Activated naive CD8-positive, alpha-beta T cell treated with anti-CD3 and anti-CD28 coated beads, Interleukin-2, amount 50 U/mL, for 24 hours (primary cell): ENCODE measurements around the gene ZDHHC7.

ENCODE experiments used
- ATAC-seq: fragments of 150-1000 bp; cut with Tn5 transposase; one replicate; pipeline ENCODE4 v1.10.0; 2021
- DNase-seq: peaks from one replicate; pipeline ENCODE4 v3.0.0; 2021
- H3K27ac Mint-ChIP-seq: one replicate; pipeline ENCODE4 v1.8.0; 2021; ENCODE audit warnings: mild to moderate bottlenecking, mixed read lengths
- H3K27me3 Mint-ChIP-seq: one replicate; pipeline ENCODE4 v1.8.0; 2021; ENCODE audit warnings: mixed read lengths
- H3K36me3 Mint-ChIP-seq: one replicate; pipeline ENCODE4 v1.8.0; 2021; ENCODE audit warnings: low read depth, mixed read lengths
- H3K4me1 Mint-ChIP-seq: one replicate; pipeline ENCODE4 v1.8.0; 2021; ENCODE audit warnings: mixed read lengths
- H3K4me3 Mint-ChIP-seq: one replicate; pipeline ENCODE4 v1.8.0; 2021; ENCODE audit warnings: mild to moderate bottlenecking, moderate library complexity, mixed read lengths
- H3K9me3 Mint-ChIP-seq: one replicate; pipeline ENCODE4 v1.8.0; 2021; ENCODE audit warnings: mixed read lengths

The ZDHHC7 gene

DNA sequence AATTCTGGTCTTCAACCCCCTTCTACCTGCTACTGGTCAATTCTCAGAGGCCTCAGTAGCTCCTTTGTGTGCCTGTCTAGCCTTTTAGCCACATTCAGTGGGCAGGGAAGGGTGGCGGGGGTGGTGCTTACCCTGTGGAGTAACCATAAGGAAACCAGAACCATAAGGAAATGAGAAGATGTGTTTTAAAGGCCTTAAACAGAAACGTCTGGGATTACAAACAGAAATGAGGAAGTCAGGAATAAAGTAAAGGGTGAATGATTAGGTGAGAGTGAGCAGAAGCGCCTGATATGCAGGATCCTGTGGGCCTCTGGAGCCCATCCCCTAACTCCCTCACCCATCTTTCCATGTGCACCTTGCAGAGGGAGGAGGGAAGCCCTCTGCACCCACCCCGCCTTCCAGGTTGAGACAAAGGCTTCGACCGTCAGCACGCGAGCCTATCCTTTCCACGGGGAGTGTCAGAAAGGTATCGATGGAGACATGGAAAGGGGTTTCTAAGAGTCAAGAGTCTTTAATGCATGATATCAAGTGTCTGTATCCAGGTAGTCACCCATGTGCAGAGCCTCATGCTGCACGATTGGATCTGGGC, 36.6 kb upstream of the ZDHHC7 start:
- no peak for DNase-seq
- Mint-ChIP-seq H3K4me1 (peaks cover 27% of the 10 kb centered on the region), H3K9me3 (no peaks in the 10 kb centered on the region), H3K4me3 (no peak overlapping the region), H3K36me3 (peaks cover 2% of the 10 kb centered on the region), H3K27ac (no peak overlapping the region), H3K27me3 (no peaks in the 10 kb centered on the region)
- ATAC-seq, result no peak

DNA sequence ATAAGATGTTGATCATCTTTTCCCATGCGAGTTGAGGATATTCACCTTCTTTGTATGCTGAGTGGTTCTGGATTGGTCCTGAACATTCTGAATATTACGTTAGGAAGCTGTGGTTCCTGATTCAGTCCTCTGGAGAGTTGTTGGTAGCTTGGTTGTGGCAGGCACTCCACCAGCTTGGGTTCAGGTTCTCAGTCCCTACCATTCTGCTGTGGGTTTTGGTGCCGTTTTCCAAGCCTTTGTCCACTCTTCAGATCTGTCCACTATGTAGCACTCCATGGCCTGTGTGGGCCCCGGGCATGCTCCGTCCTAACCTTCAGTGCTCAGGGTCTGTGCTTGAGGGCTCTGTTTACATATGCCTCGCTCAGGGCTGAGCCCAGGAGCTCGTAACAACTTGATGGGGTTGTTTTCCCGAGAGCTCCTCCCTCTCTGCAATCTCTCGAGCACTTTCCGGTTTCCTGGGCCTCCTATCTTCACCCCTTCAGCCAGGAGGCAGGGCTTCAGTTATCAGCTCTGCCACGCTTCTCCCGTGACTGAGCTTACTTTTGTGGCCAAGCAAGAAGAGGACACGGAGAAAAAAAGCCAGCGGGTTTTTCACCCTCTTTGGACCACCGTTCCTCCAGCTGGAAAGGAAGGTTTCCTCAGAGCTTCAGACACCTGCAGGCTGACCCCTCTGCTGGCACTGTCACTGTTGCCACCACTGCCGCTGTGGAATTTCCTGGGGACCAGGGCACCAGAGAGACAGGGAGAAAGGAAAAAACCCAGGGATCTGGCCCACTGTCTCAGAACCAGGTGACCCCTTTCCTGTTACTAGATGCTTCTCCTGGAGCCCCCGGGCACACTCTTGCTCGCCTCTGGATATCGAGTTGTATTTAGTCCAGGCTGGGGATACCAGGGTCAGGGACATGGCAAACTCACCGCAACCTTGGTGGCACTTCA, 35.9 kb upstream of the ZDHHC7 start:
- peak overlapping the region; percentile 40 for H3K4me3 Mint-ChIP-seq
- H3K36me3 Mint-ChIP-seq, result no peaks in the 10 kb centered on the region
- H3K27me3 Mint-ChIP-seq, result no peaks in the 10 kb centered on the region
- H3K4me1 Mint-ChIP-seq, result peaks cover 27% of the 10 kb centered on the region
- ATAC-seq, result no peak
- H3K9me3 Mint-ChIP-seq, result no peaks in the 10 kb centered on the region
- no peak for DNase-seq
- H3K27ac Mint-ChIP-seq, result no peak overlapping the region

DNA sequence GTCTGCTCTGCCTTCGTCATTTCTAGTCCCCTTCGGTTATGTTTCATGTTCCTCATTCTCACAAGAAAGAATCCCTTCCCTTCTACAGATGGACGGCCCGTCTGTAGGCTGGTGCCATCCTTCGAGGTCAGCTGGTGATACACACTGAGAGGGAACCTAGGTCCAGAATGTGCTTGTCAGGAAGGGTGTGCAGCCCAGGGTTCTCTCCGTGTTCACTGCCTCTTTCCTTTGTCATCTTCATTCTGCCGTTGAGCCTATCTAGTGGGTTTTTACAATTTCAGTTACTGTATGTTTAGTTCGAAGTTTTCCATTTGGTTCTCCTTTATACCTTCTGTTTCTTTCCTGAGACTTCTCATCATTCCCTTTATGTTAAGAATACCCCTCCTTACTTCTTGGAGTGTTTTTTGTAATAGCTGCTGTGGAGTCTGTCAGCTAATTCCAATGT, 35.2 kb upstream of the ZDHHC7 start:
- Mint-ChIP-seq H3K9me3 (no peaks in the 10 kb centered on the region), H3K4me3 (no peak overlapping the region), H3K4me1 (peaks cover 27% of the 10 kb centered on the region), H3K27ac (no peak overlapping the region), H3K36me3 (no peaks in the 10 kb centered on the region), H3K27me3 (no peaks in the 10 kb centered on the region)
- ATAC-seq, result no peak
- DNase-seq, result no peak

DNA sequence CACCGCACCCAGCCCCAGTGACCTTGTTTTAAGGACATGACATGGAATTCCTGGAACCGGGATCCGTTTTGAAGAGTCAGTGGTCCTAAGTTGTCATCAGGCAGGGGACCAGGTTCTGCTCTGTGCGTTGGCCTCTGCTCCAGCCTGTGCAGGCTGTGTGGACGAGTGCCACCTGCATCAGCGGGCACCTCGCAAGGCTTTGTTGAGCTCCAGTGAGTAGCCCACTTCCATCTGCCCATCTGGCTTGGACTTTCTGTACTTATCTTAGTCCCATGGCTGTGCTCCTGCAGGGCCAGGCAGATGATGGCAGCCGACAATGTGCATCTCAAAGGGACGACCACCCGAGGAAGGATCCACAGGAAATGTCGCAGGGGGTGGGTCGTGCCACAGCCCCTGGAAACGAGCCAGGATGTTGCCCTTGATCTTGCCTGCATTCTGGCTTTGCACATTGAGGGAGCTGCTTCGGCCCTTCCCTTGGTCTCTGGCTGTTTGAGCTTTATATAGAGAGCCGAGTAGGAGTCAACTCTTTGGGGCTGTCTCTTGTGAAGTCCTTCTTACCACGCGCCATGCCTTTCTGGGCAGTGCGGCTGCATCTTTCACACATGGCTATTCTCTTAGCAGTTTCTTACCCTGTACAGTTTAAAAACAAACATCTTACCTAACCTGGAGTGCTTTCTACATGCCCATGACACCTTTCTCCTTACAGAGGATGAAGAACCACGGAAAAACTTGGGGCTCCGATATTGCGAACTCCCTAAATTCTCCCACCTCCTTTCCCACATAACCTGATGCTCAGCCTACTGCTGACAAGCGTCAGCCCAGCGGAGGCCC, 34.5 kb upstream of the ZDHHC7 start:
- ATAC-seq (no peak), DNase-seq (no peak)
- Mint-ChIP-seq H3K27ac (no peak overlapping the region), H3K36me3 (no peaks in the 10 kb centered on the region), H3K9me3 (no peaks in the 10 kb centered on the region), H3K4me1 (peaks cover 27% of the 10 kb centered on the region), H3K4me3 (no peak overlapping the region), H3K27me3 (no peaks in the 10 kb centered on the region)

DNA sequence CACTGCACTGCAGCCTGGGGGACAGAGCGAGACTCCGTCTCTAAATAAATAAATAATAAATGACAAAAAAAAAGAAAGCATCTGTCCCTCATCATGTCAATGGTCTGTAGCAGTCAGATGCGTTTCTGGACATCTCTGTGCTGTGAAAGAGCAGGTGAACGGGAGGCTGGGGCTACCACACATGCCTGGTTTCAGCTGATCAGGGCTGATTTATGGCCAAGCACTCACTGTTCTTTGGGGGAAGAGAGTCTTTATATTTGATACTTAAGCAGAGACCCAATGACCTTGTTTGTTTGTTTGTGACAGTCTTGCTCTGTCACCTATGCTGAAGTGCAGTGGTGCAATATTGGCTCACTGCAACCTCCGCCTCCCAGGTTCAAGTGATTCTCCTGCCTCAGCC, 33.7 kb upstream of the ZDHHC7 start:
- H3K36me3 Mint-ChIP-seq, result no peaks in the 10 kb centered on the region
- H3K4me3 Mint-ChIP-seq, result no peak overlapping the region
- ATAC-seq, result no peak
- H3K9me3 Mint-ChIP-seq, result no peaks in the 10 kb centered on the region
- H3K27me3 Mint-ChIP-seq, result no peaks in the 10 kb centered on the region
- no peak for DNase-seq
- no peak overlapping the region for H3K27ac Mint-ChIP-seq
- H3K4me1 Mint-ChIP-seq, result peaks cover 23% of the 10 kb centered on the region

DNA sequence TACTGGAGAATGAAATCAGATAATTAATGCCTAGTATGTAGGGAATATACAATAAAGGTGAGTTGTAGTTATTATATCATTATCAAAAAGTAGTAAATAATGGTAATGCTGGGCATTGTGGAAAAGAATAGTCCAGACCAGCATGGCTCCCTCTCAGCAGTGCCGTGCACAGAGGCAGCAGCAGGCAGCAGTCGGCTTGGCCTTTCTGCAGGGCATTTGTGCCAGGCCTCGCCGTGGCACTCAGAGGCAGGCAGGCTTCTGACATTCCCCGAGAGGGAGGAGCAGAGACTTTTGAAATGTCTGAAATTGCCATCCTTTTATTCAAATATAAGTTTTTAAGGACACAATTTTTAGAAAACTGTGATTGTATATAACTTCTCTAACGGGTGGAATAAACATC, 31.3 kb upstream of the ZDHHC7 start:
- no peaks in the 10 kb centered on the region for H3K36me3 Mint-ChIP-seq
- ATAC-seq (no peak), DNase-seq (no peak)
- H3K27me3 Mint-ChIP-seq, result no peaks in the 10 kb centered on the region
- H3K27ac Mint-ChIP-seq, result no peak overlapping the region
- peaks cover 17% of the 10 kb centered on the region for H3K4me1 Mint-ChIP-seq
- H3K9me3 Mint-ChIP-seq, result no peaks in the 10 kb centered on the region
- no peak overlapping the region for H3K4me3 Mint-ChIP-seq

DNA sequence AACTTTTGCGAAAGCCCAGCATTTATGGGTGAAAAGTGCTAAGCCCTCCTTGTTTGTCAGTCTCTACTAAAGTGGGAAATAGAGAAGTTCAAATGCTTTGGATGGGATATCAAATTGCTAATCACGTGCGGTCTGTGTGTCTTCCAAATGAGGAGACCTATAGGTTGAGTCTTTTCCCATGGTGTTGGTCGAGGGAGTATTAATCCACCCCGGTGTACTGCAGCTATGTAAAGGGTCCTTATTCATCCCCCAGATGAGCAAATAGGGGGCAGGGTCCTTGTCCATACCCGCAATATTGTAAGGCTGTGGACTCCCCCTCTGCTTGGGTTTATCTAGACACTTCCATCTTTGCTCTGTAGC, 30.8 kb upstream of the ZDHHC7 start:
- ATAC-seq (no peak), DNase-seq (no peak)
- Mint-ChIP-seq H3K36me3 (no peaks in the 10 kb centered on the region), H3K27me3 (no peaks in the 10 kb centered on the region), H3K4me3 (no peak overlapping the region), H3K9me3 (no peaks in the 10 kb centered on the region), H3K27ac (no peak overlapping the region), H3K4me1 (peaks cover 17% of the 10 kb centered on the region)

- no peaks in the 10 kb centered on the region for H3K36me3 Mint-ChIP-seq
- H3K27me3 Mint-ChIP-seq, result no peaks in the 10 kb centered on the region
- no peaks in the 10 kb centered on the region for H3K9me3 Mint-ChIP-seq
- no peak overlapping the region for H3K27ac Mint-ChIP-seq
- peaks cover 17% of the 10 kb centered on the region for H3K4me1 Mint-ChIP-seq
- no peak overlapping the region for H3K4me3 Mint-ChIP-seq
- DNase-seq (no peak), ATAC-seq (no peak)
Measured at GRCh38 chr16:85041219-85042166, 30.2 kb upstream of the ZDHHC7 start.

DNA sequence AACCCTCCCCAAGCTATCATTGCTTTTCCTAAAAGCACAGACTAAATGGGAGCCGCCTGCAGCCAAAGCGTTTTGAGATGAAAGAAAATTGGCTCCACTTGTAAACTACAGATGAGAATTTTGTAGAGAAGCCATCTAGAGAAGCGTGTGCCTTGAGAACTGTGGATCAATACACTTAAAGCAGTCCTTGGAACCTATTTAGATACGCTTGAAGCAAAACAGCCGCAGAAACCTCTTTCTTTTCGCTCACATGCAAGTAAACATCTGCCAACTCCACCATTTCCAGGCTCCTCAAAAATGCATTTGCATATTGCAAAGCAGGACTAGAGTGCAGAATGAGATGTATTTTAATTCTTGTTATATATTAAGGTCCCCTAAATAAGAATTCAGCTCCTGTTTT, 29.4 kb upstream of the ZDHHC7 start:
- H3K36me3 Mint-ChIP-seq, result no peaks in the 10 kb centered on the region
- H3K9me3 Mint-ChIP-seq, result no peaks in the 10 kb centered on the region
- DNase-seq (no peak), ATAC-seq (no peak)
- H3K4me1 Mint-ChIP-seq, result peaks cover 16% of the 10 kb centered on the region
- H3K27ac Mint-ChIP-seq, result no peak overlapping the region
- no peak overlapping the region for H3K4me3 Mint-ChIP-seq
- no peaks in the 10 kb centered on the region for H3K27me3 Mint-ChIP-seq

GRCh38 chr16:85037721-85038120, 26.4 kb upstream of the ZDHHC7 start:
- no peak overlapping the region for H3K4me3 Mint-ChIP-seq
- ATAC-seq (no peak), DNase-seq (no peak)
- no peaks in the 10 kb centered on the region for H3K9me3 Mint-ChIP-seq
- H3K27ac Mint-ChIP-seq, result no peak overlapping the region
- H3K27me3 Mint-ChIP-seq, result no peaks in the 10 kb centered on the region
- no peaks in the 10 kb centered on the region for H3K36me3 Mint-ChIP-seq
- H3K4me1 Mint-ChIP-seq, result peaks cover 16% of the 10 kb centered on the region

DNA sequence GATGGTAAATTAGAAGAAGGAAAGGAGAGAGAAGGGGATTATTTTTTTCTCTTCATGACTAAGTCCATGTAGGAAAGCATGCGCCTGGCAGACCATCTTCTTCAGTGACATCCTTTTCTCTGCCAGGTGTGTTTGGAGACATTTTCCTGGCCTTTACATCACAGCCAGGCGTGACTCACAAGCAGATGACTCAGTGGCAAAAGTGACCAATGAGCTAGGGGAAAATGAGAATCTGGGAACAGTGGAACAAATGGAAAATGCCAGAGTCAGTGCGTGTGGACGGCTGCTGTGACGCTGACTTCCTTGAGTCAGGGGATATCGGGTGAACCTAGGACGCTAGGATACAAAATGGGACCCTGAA, 25.7 kb upstream of the ZDHHC7 start:
- ATAC-seq, result peak; percentile 24
- Mint-ChIP-seq H3K36me3 (no peaks in the 10 kb centered on the region), H3K27me3 (no peaks in the 10 kb centered on the region), H3K9me3 (no peaks in the 10 kb centered on the region), H3K4me3 (no peak overlapping the region), H3K4me1 (peaks cover 16% of the 10 kb centered on the region), H3K27ac (peak overlapping the region; percentile 57)
- peak; percentile 22 for DNase-seq

DNA sequence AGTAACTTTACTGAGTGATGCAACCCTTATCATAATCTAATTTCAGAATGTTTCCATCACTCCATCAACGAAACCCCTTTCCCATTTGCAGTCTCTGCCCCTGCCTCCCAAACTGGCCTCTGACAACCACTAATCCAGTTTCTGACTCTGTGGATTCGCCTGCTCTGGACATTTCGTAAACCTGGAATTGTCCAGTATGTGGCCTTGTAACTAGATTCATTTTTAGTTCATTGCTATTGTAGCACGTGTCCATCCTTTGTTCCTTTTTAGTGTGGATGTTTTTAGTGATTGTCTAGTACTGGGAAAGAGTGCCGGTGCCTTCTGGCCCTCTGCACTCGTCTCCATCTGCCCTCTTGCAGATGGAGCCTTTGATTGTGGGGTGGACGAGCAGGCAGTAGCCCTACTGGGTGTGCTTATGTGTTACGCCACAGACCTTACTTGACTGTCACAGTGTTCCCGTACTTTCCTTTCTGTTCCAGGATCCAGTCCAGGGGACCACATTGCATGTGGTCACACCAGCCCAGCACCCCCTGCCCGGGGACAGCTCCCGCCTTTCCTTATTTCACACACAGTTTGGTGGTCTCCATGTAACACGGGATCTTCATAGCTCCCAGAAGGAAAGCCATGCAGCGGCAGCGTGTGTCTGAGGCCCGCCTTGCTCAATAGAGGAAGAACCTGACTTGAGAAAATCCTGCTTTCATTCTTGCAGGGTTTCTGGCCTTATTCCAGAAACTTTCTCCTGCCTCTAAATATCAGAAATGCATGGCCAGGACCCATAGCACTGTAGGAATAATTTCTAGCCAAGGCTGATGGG, 25.1 kb upstream of the ZDHHC7 start:
- peaks cover 16% of the 10 kb centered on the region for H3K4me1 Mint-ChIP-seq
- H3K36me3 Mint-ChIP-seq, result no peaks in the 10 kb centered on the region
- DNase-seq, result no peak
- H3K9me3 Mint-ChIP-seq, result no peaks in the 10 kb centered on the region
- H3K27ac Mint-ChIP-seq, result no peak overlapping the region
- no peak for ATAC-seq
- H3K4me3 Mint-ChIP-seq, result no peak overlapping the region
- H3K27me3 Mint-ChIP-seq, result no peaks in the 10 kb centered on the region

GRCh38 chr16:85034591-85035433, 23.5 kb upstream of the ZDHHC7 start:
- no peaks in the 10 kb centered on the region for H3K27me3 Mint-ChIP-seq
- DNase-seq (no peak), ATAC-seq (no peak)
- H3K4me3 Mint-ChIP-seq, result no peak overlapping the region
- H3K4me1 Mint-ChIP-seq, result peaks cover 24% of the 10 kb centered on the region
- no peaks in the 10 kb centered on the region for H3K9me3 Mint-ChIP-seq
- no peaks in the 10 kb centered on the region for H3K36me3 Mint-ChIP-seq
- no peak overlapping the region for H3K27ac Mint-ChIP-seq
